GM23248 (cell line): ENCODE data around the gene ELL2.

Experiments used
- EZH2 ChIP-seq: fragments of 200-600 bp; sonication (generic); IDR thresholded peaks from 2 replicates; pipeline ENCODE4 v1.6.1; 2018; ENCODE audit warnings: antibody characterized with exemption, mild to moderate bottlenecking; ENCODE audit not compliant: insufficient read depth, poor library complexity, severe bottlenecking
- EZH2phosphoT487 ChIP-seq: fragments of 200-600 bp; sonication (generic); IDR thresholded peaks from 2 replicates; pipeline ENCODE4 v1.6.1; 2018; ENCODE audit warnings: antibody characterized with exemption, moderate library complexity, mild to moderate bottlenecking, low read depth; ENCODE audit not compliant: insufficient read depth

- TF ChIP-seq EZH2 (no peak), EZH2phosphoT487 (no peak)
Observed at GRCh38 chr5:95960667-95961616, 709 bp downstream of the ELL2 start.
